ENCODE measurements around the gene DEFB127.
"Not testable (repeated sequence)": the region's sequence is repeated elsewhere in the genome, so short reads cannot be mapped to it uniquely, and the experiment has no call there.

The DEFB127 gene, protein sequence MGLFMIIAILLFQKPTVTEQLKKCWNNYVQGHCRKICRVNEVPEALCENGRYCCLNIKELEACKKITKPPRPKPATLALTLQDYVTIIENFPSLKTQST

DNA sequence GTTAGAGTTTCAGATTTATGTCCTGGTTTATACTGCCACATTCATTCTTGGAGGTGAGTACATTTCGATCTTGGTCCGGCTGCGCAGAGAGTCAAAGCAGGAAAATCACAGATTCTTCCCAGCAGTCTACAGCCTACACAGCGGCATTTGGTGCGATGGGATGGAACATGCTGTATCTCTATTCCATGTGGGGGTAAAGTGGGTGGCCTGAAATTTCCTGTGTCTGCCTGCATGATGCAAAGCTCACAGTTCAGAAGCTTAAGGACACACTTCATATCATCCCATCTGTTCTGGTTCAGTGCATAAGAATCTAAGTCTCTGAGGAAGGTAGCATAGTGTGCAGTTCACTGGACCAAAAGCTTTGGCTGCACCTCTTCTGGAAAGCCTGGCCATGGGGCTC, at the start of gene DEFB127:
DEFB127 (plus strand) TSS at position 301 of the 400 bp plus-strand sequence; CDS start at position 392, 91 bp downstream.
- no peak for DNase-seq

DNA sequence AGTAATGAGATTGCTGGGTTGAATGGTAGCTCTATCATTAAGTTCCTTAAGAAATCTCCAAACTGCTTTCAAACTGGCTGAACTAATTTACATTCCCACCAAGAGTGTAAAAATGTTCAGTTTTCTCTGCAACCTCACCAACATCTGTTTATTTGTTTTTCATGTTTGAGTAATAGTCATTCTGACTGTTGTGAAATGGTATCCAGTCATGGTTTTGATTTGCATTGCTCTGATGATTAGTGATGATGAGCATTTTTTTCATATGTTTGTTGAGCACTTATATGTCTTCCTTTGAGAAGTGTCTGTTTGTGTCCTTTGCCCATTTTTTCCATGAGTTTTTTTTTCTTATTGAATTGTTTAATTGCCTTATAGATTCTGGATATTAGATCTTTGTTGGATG, 44.9 kb upstream of the DEFB127 start:
- no peak for DNase-seq

DNA sequence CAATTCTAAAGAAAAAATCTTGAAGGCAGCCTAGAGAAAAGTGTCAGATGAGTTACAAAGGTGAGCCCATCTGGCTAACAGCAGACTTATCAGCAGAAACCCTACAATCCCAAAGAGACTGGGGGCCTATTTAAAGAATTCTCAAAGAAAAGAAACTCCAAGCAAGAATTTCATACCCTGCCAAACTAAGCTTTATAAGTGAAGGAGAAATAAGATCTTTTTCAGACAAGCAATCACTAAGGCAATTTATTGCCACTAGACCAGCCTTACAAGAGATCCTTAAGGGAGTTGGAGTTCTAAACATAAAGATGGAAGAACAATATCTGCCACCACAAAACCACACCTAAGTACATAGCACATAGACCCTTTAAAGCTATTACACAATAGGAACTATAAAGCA, 39.7 kb upstream of the DEFB127 start:
- no peak for DNase-seq

GRCh38 chr20:129786-130323, 27.4 kb upstream of the DEFB127 start:
- not testable (repeated sequence) for DNase-seq

DNA sequence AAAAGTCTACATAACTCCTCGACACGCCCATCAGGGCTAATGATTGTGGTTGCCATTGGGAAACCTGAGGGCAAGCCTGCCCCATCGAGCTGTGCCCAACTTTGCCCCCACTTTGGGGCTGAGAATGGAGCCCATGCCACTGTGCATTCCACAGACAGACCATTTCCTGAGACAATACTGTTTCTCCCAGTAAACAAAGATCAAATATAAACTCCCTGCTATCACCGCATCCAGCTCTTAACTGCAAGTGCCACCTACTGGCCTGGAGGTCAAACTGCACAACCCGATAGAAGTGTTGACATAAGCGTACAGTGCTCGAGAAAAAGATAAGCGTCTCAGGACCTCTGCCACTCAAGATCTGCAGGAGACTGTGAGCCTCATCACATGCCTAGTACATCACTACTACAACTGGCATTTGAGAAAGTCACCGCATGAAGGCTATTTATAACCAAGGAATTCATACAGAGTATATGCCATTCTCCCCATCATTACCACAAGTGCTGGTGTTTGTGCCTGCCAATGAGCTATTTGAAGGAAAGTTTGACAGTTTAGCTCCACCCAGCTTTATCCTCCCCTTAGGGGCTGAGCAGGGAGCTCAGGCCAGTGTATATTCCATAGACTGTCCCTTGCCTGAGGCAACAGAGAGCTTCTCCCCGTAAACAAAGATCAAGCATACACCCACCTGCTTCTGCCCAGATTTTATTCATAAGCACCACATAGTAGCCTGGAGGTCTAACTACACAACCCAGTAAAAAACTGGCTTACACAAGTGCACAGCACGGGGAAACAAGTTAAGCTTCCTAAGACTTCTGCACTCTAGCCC, 19.4 kb upstream of the DEFB127 start:
- DNase-seq: peak; percentile 19

DNA sequence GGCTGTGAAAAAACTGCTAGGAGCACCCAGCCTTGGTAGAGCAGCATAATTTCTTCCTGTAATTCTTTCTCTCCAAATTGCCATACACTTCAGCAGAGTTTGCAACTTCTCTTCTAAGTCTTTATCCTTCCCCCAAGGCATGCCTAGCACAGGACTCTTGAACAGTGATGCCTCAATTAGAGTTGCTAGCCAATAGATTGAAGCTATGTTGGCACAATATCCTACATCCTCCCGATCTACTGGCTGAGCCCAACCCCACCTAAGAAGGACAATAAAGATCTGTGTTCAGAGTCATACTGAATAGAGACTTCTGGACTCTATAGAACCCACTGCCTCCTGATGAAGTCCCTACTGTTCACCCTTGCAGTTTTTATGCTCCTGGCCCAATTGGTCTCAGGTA, 15.0 kb upstream of the DEFB127 start, which contains the start of gene DEFB126:
DEFB126 (plus strand) TSS at position 301 of the 400 bp plus-strand sequence; CDS start at position 340, 39 bp downstream.
- no peak for DNase-seq

DNA sequence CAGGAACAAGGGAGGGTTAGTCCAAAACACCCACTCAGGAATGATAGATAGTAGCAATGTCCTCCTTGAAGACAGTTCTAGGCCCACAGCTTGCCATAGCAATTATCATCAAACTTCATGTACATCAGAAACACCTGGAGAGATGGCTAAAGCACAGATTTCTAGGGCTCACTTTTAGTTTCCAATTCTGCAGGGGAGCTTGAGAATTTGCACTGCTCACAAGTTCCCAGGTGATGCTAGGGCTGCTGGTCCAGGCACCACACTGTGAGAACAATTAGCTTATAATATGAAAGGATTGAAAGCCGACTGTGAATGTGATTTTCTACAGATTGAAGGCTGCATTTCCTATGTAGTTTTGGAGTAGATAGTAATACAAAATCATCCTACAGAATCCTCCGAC, 11.4 kb upstream of the DEFB127 start:
- DNase-seq: peak; percentile 42

DNA sequence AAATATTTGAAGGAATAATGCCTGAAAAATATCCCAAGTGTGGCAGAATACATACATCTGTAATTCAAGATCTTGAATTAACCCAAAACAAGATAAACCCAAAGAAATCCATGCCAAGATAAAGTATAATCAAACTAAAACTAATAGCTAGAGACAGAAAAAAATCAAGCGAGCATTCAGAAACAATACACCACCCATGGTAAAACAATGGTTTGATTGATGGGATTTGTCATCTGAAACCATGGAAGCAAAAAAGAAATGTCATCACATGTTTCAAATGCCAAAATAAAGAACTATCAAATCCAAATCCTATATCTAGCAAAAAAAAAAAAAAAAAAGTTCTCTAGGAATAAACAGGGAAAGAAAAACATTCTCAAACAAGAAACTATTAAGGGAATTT, 5.1 kb upstream of the DEFB127 start:
- no peak for DNase-seq

GRCh38 chr20:164618-165017, 7.4 kb downstream of the DEFB127 start:
- no peak for DNase-seq

- no peak for DNase-seq
Measured at GRCh38 chr20:168876-169275, 11.6 kb downstream of the DEFB127 start.

GRCh38 chr20:184288-184687, 27.0 kb downstream of the DEFB127 start:
- DNase-seq: no peak

DNA sequence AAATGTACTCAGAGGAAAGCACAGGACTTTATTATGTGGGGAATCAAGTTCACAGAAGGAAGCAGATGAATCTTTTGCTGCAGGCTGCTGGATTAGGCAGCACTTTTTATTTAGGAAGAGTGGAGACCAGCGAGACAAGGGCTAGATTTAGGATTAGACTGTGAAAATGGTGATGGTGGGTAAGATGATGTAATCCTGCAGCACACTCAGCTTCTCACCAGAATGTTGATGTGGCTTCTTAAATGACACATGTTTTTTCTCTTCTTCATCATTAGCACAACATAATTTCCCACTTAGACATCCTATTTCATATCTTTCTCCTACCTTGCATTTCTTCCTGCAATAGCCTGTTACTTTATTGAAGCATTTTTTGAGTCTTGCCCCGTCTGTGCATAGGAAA, 30.5 kb downstream of the DEFB127 start:
- no peak for DNase-seq

GRCh38 chr20:189611-190010, 32.4 kb downstream of the DEFB127 start, which contains the start of gene DEFB128:
DEFB128 (minus strand) TSS chr20:189711; CDS start chr20:189623, 88 bp downstream.
- DNase-seq: no peak

- no peak for DNase-seq
Measured at GRCh38 chr20:198225-198624, 41.0 kb downstream of the DEFB127 start.

DNA sequence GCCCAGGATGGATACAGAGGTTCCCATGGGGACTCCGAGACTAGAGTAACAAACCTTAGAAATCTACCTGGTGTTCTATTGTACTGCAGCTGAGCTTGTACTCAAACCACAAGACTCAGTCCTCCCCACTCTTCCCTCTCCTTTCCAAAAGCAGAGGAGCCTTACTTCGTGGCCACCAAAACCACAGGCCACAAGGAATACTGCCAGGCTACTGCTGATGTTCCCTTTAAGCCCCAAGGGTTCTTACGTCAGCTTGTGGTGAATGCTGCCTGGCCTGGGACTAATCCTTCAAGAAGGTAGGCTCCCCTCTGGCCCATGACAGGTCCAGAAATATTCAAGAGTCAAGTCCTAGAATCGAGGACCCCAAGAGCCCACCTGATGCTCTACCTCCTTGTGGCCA, 42.7 kb downstream of the DEFB127 start:
- DNase-seq: no peak

DNA sequence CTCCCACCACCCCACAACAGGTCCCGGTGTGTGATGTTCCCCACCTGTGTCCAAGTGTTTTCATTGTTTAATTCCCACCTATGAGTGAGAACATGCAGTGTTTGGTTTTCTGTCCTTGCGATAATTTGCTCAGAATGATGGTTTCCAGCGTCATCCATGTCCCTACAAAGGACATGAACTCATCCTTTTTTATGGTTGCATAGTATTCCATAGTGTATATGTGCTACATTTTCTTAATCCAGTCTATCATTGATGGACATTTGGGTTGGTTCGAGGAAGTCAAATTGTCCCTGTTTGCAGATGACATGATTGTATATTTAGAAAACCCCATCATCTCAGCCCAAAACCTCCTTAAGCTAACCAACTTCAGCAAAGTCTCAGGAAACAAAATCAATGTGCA, 46.4 kb downstream of the DEFB127 start:
- not testable (repeated sequence) for DNase-seq

Data from NCI-H526 treated with DMSO at 0.1 percent for 48 hours (cell line).